ENCODE measurements around the gene TP53BP2.
"Not testable (repeated sequence)": the region's sequence is repeated elsewhere in the genome, so short reads cannot be mapped to it uniquely, and the experiment has no call there.

The TP53BP2 gene

GRCh38 chr1:223852337-223852736 lies 6.6 kb upstream of the TP53BP2 start:
- DNase-seq = no peak

GRCh38 chr1:223849352-223850254 lies 3.9 kb upstream of the TP53BP2 start:
- DNase-seq = no peak

- no peak for DNase-seq
These were observed 2.8 kb upstream of the TP53BP2 start for GRCh38 chr1:223848536-223848935.

GRCh38 chr1:223847781-223848345 lies 2.1 kb upstream of the TP53BP2 start:
- DNase-seq = no peak

GRCh38 chr1:223845037-223845809 lies 524 bp downstream of the TP53BP2 start:
- peak; percentile 66 for DNase-seq

- DNase-seq = no peak
These were observed 1.0 kb downstream of the TP53BP2 start for GRCh38 chr1:223844787-223845036.

GRCh38 chr1:223843934-223844786 lies 1.6 kb downstream of the TP53BP2 start:
- DNase-seq = no peak

- DNase-seq = no peak
These were observed 3.0 kb downstream of the TP53BP2 start for GRCh38 chr1:223842784-223843183.

- not testable (repeated sequence) for DNase-seq
These were observed 3.6 kb downstream of the TP53BP2 start for GRCh38 chr1:223841977-223842623.

- DNase-seq = no peak
These were observed 5.5 kb downstream of the TP53BP2 start for GRCh38 chr1:223840254-223840653.

- no peak for DNase-seq
These were observed 7.5 kb downstream of the TP53BP2 start for GRCh38 chr1:223838125-223838854.

- no peak for DNase-seq
These were observed 8.1 kb downstream of the TP53BP2 start for GRCh38 chr1:223837687-223838086.

- no peak for DNase-seq
These were observed 8.5 kb downstream of the TP53BP2 start for GRCh38 chr1:223837206-223837605.

GRCh38 chr1:223836586-223836985 lies 9.2 kb downstream of the TP53BP2 start:
- no peak for DNase-seq

GRCh38 chr1:223835754-223836153 lies 10.0 kb downstream of the TP53BP2 start:
- no peak for DNase-seq

- DNase-seq = no peak
These were observed 11.0 kb downstream of the TP53BP2 start for GRCh38 chr1:223834660-223835263.

- no peak for DNase-seq
These were observed 11.8 kb downstream of the TP53BP2 start for GRCh38 chr1:223833948-223834347.

- no peak for DNase-seq
These were observed 13.2 kb downstream of the TP53BP2 start for GRCh38 chr1:223832637-223832943.

- DNase-seq = no peak
These were observed 13.8 kb downstream of the TP53BP2 start for GRCh38 chr1:223831755-223832636.

- no peak for DNase-seq
These were observed 16.1 kb downstream of the TP53BP2 start for GRCh38 chr1:223829678-223830077.

Measured in activated gamma-delta T cell (primary cell).